ENCODE results near the gene CYP46A1. TPM values are rescaled to one million over a fixed set of nuclear protein-coding genes. Genes with fewer than 3 reads are reported as not detected.

The CYP46A1 gene
- total and polyA plus RNA-seq, 7 donors, result 0.09 to 1.5 (median 0.50) TPM

DNA sequence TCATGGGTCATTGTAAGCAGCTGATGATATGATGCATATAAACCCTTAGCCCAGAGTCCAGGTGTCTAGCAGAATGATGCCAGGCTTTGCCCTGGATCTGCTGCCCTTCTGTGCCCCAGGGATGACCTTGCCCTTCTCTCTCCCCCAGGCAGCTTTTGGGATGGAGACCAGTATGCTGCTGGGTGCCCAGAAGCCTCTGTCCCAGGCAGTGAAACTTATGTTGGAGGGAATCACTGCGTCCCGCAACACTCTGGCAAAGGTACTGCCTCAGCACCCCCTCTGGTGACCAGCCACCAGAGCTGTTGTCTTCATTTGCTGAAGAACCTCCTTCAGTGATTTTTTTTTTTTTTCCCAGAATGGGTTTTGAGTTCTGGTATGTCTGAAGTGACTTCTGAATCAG lies 23.3 kb downstream of the CYP46A1 start:
- peaks cover 0 to 2% (median 0%) of the 10 kb centered on the region in 3 donors for H3K27me3 ChIP-seq (ENCODE audit: insufficient read depth in 3 of 3, low read length in 2 of 3)
- DNase-seq (no peak), ATAC-seq (no peak)
- H3K27ac ChIP-seq, result no peak overlapping the region
- H3K4me3 ChIP-seq, result no peak overlapping the region
- TF ChIP-seq, protein P1, sequence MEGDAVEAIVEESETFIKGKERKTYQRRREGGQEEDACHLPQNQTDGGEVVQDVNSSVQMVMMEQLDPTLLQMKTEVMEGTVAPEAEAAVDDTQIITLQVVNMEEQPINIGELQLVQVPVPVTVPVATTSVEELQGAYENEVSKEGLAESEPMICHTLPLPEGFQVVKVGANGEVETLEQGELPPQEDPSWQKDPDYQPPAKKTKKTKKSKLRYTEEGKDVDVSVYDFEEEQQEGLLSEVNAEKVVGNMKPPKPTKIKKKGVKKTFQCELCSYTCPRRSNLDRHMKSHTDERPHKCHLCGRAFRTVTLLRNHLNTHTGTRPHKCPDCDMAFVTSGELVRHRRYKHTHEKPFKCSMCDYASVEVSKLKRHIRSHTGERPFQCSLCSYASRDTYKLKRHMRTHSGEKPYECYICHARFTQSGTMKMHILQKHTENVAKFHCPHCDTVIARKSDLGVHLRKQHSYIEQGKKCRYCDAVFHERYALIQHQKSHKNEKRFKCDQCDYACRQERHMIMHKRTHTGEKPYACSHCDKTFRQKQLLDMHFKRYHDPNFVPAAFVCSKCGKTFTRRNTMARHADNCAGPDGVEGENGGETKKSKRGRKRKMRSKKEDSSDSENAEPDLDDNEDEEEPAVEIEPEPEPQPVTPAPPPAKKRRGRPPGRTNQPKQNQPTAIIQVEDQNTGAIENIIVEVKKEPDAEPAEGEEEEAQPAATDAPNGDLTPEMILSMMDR (IDR thresholded peaks at IDR 0.05), result no peak
- no peaks in the 10 kb centered on the region for H3K36me3 ChIP-seq (ENCODE audit: insufficient read depth in 1 of 2, low read depth in 1 of 2)
- 98 to 100% (median 98%) methylated on average over 2 of the region's 2 CpGs for WGBS, 3 donors
- intact Hi-C loops (cut with DNase I), result no loop called here
- peaks cover 7% of the 10 kb centered on the region for H3K9me3 ChIP-seq
- H3K4me1 ChIP-seq, result no peaks in the 10 kb centered on the region

DNA sequence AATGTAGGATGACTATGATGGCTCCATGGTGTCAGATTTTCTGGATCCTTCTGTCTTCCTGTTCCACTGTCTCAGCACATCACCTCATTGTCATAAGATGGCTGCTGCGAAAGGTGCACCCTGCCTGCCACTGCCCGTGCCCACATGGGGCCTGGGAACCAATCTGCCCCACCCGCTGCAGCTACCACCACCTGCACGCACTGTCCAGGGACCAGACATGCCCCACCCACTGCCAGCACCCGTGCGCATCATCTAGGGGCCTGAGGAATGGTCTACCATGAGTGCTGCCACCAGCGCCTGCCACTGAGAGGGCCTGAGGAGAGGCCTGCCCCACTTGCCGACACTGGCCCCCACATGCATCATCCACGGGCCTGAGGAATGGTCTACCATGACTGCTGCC lies 23.8 kb downstream of the CYP46A1 start:
- intact Hi-C loops (cut with DNase I), result no loop called here
- Histone ChIP-seq H3K4me1 (no peaks in the 10 kb centered on the region), H3K36me3 (ENCODE audit: insufficient read depth in 1 of 2, low read depth in 1 of 2) (no peaks in the 10 kb centered on the region), H3K27me3 (ENCODE audit: insufficient read depth in 3 of 3, low read length in 2 of 3) (peaks cover 0 to 2% (median 0%) of the 10 kb centered on the region in 3 donors), H3K4me3 (no peak overlapping the region), H3K27ac (no peak overlapping the region), H3K9me3 (peaks cover 10% of the 10 kb centered on the region)
- DNase-seq (no peak), ATAC-seq (no peak)
- 96 to 97% (median 96%) methylated on average over 9 of the region's 9 CpGs for WGBS, 3 donors
- TF ChIP-seq, protein P1 (IDR thresholded peaks at IDR 0.05), result no peak

DNA sequence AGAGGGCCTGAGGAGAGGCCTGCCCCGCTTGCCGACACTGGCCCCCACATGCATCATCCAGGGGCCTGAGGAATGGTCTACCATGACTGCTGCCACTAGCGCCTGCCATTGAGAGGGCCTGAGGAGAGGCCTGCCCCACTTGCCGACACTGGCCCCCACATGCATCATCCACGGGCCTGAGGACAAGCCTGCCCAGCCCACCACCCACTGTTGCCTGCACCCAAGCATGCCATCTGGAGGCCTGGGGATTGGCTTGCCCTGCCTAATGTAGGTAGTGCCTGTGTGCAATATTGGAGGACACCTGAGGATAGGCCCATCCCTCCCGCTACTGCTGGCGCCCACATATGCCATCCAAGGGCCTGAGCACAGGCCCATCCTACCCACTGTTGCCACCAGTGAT lies 24.4 kb downstream of the CYP46A1 start:
- no peak overlapping the region for H3K4me3 ChIP-seq
- ATAC-seq (no peak), DNase-seq (no peak)
- H3K27ac ChIP-seq, result no peak overlapping the region
- H3K4me1 ChIP-seq, result no peaks in the 10 kb centered on the region
- peaks cover 0 to 2% (median 0%) of the 10 kb centered on the region in 3 donors for H3K27me3 ChIP-seq (ENCODE audit: insufficient read depth in 3 of 3, low read length in 2 of 3)
- TF ChIP-seq, protein P1 (IDR thresholded peaks at IDR 0.05), result no peak
- H3K9me3 ChIP-seq, result peaks cover 8% of the 10 kb centered on the region
- intact Hi-C loops (cut with DNase I), result no loop called here
- WGBS, 3 donors, result 83 to 86% (median 83%) methylated on average over 7 of the region's 7 CpGs
- H3K36me3 ChIP-seq (ENCODE audit: insufficient read depth in 1 of 2, low read depth in 1 of 2), result no peaks in the 10 kb centered on the region

DNA sequence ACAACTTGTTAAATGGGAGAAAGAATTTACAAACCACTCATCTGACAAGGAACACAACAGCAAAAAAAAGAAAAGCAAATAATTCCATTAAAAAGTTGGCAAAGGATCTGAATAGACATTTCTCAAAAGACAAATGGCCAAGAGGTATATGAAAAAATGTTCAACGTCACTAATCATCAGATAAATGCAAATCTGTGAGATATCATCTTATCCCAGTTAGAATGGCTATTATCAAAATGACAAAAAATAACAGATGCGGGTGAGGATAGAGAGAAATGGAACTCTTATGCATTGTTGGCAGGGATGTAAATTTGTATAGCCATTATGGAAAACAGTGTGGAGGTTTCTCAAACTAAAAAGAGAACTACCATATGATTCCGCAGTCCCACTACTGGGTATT lies 29.9 kb downstream of the CYP46A1 start:
- intact Hi-C loops (cut with DNase I), result no loop called here
- H3K27ac ChIP-seq, result no peak overlapping the region
- no peaks in the 10 kb centered on the region for H3K4me1 ChIP-seq
- ATAC-seq, result no peak
- TF ChIP-seq, protein P1 (IDR thresholded peaks at IDR 0.05), result no peak
- no peaks in the 10 kb centered on the region for H3K27me3 ChIP-seq (ENCODE audit: insufficient read depth in 3 of 3, low read length in 2 of 3)
- no peaks in the 10 kb centered on the region for H3K36me3 ChIP-seq (ENCODE audit: insufficient read depth in 1 of 2, low read depth in 1 of 2)
- H3K9me3 ChIP-seq, result peaks cover 3% of the 10 kb centered on the region
- 87 to 94% (median 93%) methylated on average over 3 of the region's 3 CpGs for WGBS, 3 donors
- DNase-seq, result no peak
- H3K4me3 ChIP-seq, result no peak overlapping the region

DNA sequence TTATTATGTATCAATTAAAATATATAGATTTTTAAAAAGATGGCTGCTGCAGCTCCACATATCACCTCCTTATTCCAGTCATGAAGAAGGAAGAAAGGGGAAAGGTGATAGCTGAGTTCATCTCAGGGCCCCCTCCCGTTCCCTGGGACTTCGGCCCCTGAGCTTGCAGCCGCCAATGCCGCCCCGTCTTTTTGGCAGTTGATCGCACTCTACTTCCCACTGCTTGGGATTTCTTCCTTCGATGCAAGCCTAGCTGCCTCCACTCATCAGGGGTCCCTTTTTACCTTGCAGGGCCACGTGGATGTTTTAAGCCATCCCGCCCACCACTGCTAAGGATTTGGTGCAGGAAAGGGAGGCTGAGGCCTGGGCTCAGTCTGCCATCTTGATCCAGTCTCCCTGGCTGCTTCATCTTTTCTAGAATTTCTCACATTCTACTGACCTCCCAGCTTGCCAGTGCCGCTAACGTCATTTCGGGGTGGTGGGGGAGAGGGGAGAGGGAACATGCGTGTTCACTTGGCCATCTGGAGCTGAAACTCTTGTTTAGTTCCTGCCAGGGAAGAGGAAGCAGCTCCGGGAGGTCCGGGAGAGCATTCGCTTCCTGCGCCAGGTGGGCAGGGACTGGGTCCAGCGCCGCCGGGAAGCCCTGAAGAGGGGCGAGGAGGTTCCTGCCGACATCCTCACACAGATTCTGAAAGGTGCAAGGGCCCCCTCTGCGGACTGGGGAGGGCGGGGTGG lies 31.3 kb downstream of the CYP46A1 start:
- DNase-seq (no peak), ATAC-seq (no peak)
- TF ChIP-seq, protein P1 (IDR thresholded peaks at IDR 0.05), result no peak
- intact Hi-C loops (cut with DNase I), result no loop called here
- Histone ChIP-seq H3K4me3 (no peak overlapping the region), H3K9me3 (peaks cover 3% of the 10 kb centered on the region), H3K27ac (no peak overlapping the region), H3K36me3 (ENCODE audit: insufficient read depth in 1 of 2, low read depth in 1 of 2) (no peaks in the 10 kb centered on the region), H3K27me3 (ENCODE audit: insufficient read depth in 3 of 3, low read length in 2 of 3) (no peaks in the 10 kb centered on the region), H3K4me1 (no peaks in the 10 kb centered on the region)
- 73 to 78% (median 74%) methylated on average over 24 of the region's 24 CpGs for WGBS, 3 donors

Data from psoas muscle (tissue), 8 donors.